PC-3 (cell line): ENCODE results near the gene RMC1. TPM values are rescaled to one million over a fixed set of nuclear protein-coding genes. Genes with fewer than 3 reads are reported as not detected.

Source experiments
- ATAC-seq: fragments of 200-7000 bp; cut with Tn5 transposase; 2 replicates; pipeline ENCODE4 v1.9.1; 2020; ENCODE audit warnings: mild to moderate bottlenecking, moderate library complexity
- BruUV-seq: library from RNA; stranded (reverse); fragments of 400-500 nt; replicated peaks from 2 replicates; lab custom pipeline; 2021; lab: Mats Ljungman, UMichigan
- CTCF ChIA-PET: fragments of 300-600 bp; sonication (Branson Sonifier 250); formaldehyde crosslinking; loops from one replicate; lab custom pipeline; 2022; ENCODE audit warnings: antibody characterized with exemption; lab: Charles Lee
- POLR2A ChIA-PET: fragments of 300-600 bp; sonication (Branson Sonifier 250); formaldehyde crosslinking; loops from one replicate; lab custom pipeline; 2022; ENCODE audit warnings: antibody characterized with exemption; ENCODE audit not compliant: unreplicated experiment; lab: Charles Lee
- DNase-seq: peaks from one replicate; pipeline ENCODE4 v3.0.0-alpha.2; 2015
- H2AFZ ChIP-seq: fragments of 300-600 bp; sonication (generic); 2 replicates; pipeline ENCODE4 v1.6.0; 2016; ENCODE audit warnings: antibody characterized with exemption, low read length
- H3F3A ChIP-seq: fragments of 300-600 bp; sonication (generic); one replicate; pipeline ENCODE4 v1.6.0; 2017; ENCODE audit warnings: antibody characterized with exemption, low read length, control low read depth, mild to moderate bottlenecking; ENCODE audit not compliant: unreplicated experiment
- H3K27ac ChIP-seq: fragments of 300-600 bp; sonication (generic); 2 replicates; pipeline ENCODE4 v1.5.1; 2016; ENCODE audit warnings: mild to moderate bottlenecking, low read length
- H3K27me3 ChIP-seq: fragments of 300-600 bp; sonication (generic); 2 replicates; pipeline ENCODE4 v1.6.1; 2016; ENCODE audit warnings: low read length, mixed read lengths
- H3K36me3 ChIP-seq: fragments of 300-600 bp; sonication (generic); 2 replicates; pipeline ENCODE4 v1.6.1; 2016; ENCODE audit warnings: low read depth, mixed run types, low read length, mixed read lengths
- H3K4me1 ChIP-seq: fragments of 300-600 bp; sonication (generic); 2 replicates; pipeline ENCODE4 v1.5.1; 2016; ENCODE audit warnings: low read length; ENCODE audit not compliant: insufficient read depth
- H3K4me2 ChIP-seq: fragments of 300-600 bp; sonication (generic); 2 replicates; pipeline ENCODE4 v1.6.0; 2016; ENCODE audit warnings: low read length
- H3K4me3 ChIP-seq: fragments of 300-600 bp; sonication (generic); 2 replicates; pipeline ENCODE4 v1.5.1; 2016; ENCODE audit warnings: mild to moderate bottlenecking, low read length, mixed read lengths
- H3K79me2 ChIP-seq: fragments of 300-600 bp; sonication (generic); 2 replicates; pipeline ENCODE4 v1.6.1; 2017; ENCODE audit warnings: low read length, mixed read lengths
- H3K9ac ChIP-seq: fragments of 300-600 bp; sonication (generic); 2 replicates; pipeline ENCODE4 v1.6.0; 2016; ENCODE audit warnings: mild to moderate bottlenecking, low read length
- H3K9me2 ChIP-seq: fragments of 300-600 bp; sonication (generic); replicated peaks from 2 replicates; pipeline ENCODE4 v1.6.1; 2016; ENCODE audit warnings: mixed run types, low read length, mixed read lengths
- H3K9me3 ChIP-seq: fragments of 300-600 bp; sonication (generic); 2 replicates; pipeline ENCODE4 v1.6.1; 2016; ENCODE audit warnings: low read length, mixed read lengths
- H4K20me1 ChIP-seq: fragments of 300-600 bp; sonication (generic); 2 replicates; pipeline ENCODE4 v1.6.1; 2016; ENCODE audit warnings: low read length, mixed read lengths
- EZH2 ChIP-seq: fragments of 300-600 bp; sonication (generic); IDR thresholded peaks from one replicate; pipeline ENCODE4 v1.6.1; 2017; ENCODE audit warnings: antibody characterized with exemption, mild to moderate bottlenecking, low read length; ENCODE audit not compliant: unreplicated experiment
- EZH2phosphoT487 ChIP-seq: fragments of 300-600 bp; sonication (generic); IDR thresholded peaks from 2 replicates; pipeline ENCODE4 v1.6.1; 2018; ENCODE audit warnings: mild to moderate bottlenecking, antibody characterized with exemption, low read length, borderline replicate concordance
- intact Hi-C: fragments of 100-400 bp; cut with micrococcal nuclease; formaldehyde crosslinking; loops from 2 replicates; pipeline ENCODE4 v1.9.0; 2023
- total RNA-seq: library from RNA; depleted of rRNA; stranded (reverse); fragments of >200 nt; gene quantifications from 2 replicates; pipeline ENCODE4 v1.2.3, GENCODE V29; 2014
- TF ChIP-seq, protein P1 (sequence below): fragments of 300-600 bp; sonication (generic); conservative IDR thresholded peaks from 2 replicates; pipeline ENCODE4 v1.5.1; 2017; ENCODE audit warnings: antibody characterized with exemption, low read depth, mild to moderate bottlenecking, low read length

The RMC1 gene
- total RNA-seq, 1 experiment from 2014 or later, result 23.2 TPM

DNA sequence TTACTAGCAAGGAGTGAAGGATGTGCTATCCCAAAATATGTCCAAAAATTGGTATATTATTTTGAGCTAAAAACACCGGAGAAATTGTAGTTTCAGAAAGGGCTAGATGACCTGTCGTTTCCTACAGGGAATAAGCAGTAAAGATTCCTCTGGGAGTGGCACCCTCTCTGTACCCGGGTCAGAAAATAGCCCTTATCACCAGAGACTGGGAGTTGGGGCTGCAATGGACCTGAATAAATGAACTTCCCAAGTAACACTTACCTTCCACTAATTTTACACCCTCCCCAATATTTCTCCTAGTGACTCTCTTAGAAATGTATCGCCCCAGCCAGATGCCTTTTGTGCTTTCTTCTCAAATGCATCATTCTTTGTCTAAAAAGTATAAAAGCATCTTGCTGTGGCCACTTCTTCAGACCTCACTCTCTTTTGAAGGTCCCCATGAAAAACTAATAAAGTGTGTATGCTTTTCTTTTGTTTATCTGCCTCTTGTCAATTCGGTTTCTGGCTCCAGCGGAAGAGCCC is 734 bp upstream of the RMC1 start:
- no peak for ATAC-seq
- H3K9me3 ChIP-seq, result no peaks in the 10 kb centered on the region
- intact Hi-C loops, result loop anchor here (5.0 to 10.0 kb wide), 4 partner anchors 85 to 468 kb away; partner anchors contain the start of gene NPC1
- no peak for DNase-seq
- peaks cover 29% of the 10 kb centered on the region for H3K79me2 ChIP-seq
- H4K20me1 ChIP-seq, result no peaks in the 10 kb centered on the region
- ChIA-PET CTCF (interaction anchor here (0.6 to 0.9 kb wide), 2 partner anchors 15 to 21 kb away, joined by 3 to 5 read pairs; no protein-coding TSS in a partner anchor), POLR2A (interaction anchor here (0.6 kb wide), 1 partner anchor 80 kb away, joined by 3 read pairs; no protein-coding TSS in a partner anchor)
- peak overlapping the region; percentile 79 for H2AFZ ChIP-seq
- H3K27me3 ChIP-seq, result no peaks in the 10 kb centered on the region
- BruUV-seq, result TSS peak; percentile 88
- H3K4me2 ChIP-seq, result peak overlapping the region; percentile 79
- peaks cover 20% of the 10 kb centered on the region; the same call in 1 of the 2 replicates for H3K4me1 ChIP-seq
- no peaks in the 10 kb centered on the region for H3F3A ChIP-seq
- H3K9me2 ChIP-seq, result no peaks in the 10 kb centered on the region
- H3K4me3 ChIP-seq, result peak overlapping the region; percentile 85
- TF ChIP-seq EZH2phosphoT487, result no peak
- no peak for TF ChIP-seq EZH2
- TF ChIP-seq, protein P1, sequence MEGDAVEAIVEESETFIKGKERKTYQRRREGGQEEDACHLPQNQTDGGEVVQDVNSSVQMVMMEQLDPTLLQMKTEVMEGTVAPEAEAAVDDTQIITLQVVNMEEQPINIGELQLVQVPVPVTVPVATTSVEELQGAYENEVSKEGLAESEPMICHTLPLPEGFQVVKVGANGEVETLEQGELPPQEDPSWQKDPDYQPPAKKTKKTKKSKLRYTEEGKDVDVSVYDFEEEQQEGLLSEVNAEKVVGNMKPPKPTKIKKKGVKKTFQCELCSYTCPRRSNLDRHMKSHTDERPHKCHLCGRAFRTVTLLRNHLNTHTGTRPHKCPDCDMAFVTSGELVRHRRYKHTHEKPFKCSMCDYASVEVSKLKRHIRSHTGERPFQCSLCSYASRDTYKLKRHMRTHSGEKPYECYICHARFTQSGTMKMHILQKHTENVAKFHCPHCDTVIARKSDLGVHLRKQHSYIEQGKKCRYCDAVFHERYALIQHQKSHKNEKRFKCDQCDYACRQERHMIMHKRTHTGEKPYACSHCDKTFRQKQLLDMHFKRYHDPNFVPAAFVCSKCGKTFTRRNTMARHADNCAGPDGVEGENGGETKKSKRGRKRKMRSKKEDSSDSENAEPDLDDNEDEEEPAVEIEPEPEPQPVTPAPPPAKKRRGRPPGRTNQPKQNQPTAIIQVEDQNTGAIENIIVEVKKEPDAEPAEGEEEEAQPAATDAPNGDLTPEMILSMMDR, result no peak
- H3K36me3 ChIP-seq, result peaks cover 8% of the 10 kb centered on the region; the same call in 1 of the 2 replicates
- peak overlapping the region; percentile 72 for H3K9ac ChIP-seq
- H3K27ac ChIP-seq, result peak overlapping the region; percentile 44

DNA sequence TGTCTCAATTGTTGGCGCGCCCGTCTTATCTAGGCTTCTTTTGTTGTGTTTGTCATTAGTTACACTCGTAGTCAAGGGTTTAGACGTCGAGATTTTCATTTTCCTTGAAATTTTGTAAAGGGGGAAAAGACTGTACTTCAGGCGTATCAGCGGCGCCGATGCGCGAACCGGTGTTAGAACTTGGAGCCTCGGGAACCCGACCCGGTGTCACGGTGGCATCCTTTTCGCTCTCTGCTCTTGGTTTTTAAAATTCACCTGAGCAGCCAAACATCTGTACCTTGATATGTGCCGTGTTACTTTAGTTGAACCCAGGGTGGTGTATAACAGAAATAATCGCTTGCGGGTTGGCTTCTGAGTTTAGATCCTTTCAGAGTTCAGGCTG is 643 bp downstream of the RMC1 start:
- peak overlapping the region; percentile 89 for H3K4me2 ChIP-seq
- H3K27me3 ChIP-seq, result no peaks in the 10 kb centered on the region
- peak overlapping the region; percentile 72 for H3K9ac ChIP-seq
- POLR2A ChIA-PET, result interaction anchor here (0.6 kb wide), 1 partner anchor 16 kb away, joined by 5 read pairs; no protein-coding TSS in a partner anchor
- H3F3A ChIP-seq, result no peaks in the 10 kb centered on the region
- ATAC-seq (no peak), DNase-seq (no peak)
- no peak overlapping the region for H3K27ac ChIP-seq
- H3K9me2 ChIP-seq, result no peaks in the 10 kb centered on the region
- peak overlapping the region; percentile 71 for H2AFZ ChIP-seq
- BruUV-seq, result no TSS peak
- peaks cover 20% of the 10 kb centered on the region; the same call in 1 of the 2 replicates for H3K4me1 ChIP-seq
- intact Hi-C loops, result loop anchor here (5.0 to 10.0 kb wide), 4 partner anchors 83 to 469 kb away; partner anchors contain the start of gene NPC1
- TF ChIP-seq, protein P1, result no peak
- TF ChIP-seq EZH2phosphoT487 (no peak), EZH2 (no peak)
- H4K20me1 ChIP-seq, result no peaks in the 10 kb centered on the region
- peak overlapping the region; percentile 85 for H3K4me3 ChIP-seq
- H3K79me2 ChIP-seq, result peaks cover 29% of the 10 kb centered on the region
- H3K36me3 ChIP-seq, result peaks cover 14% of the 10 kb centered on the region; the same call in 1 of the 2 replicates
- CTCF ChIA-PET, result no interaction called here
- H3K9me3 ChIP-seq, result no peaks in the 10 kb centered on the region

DNA sequence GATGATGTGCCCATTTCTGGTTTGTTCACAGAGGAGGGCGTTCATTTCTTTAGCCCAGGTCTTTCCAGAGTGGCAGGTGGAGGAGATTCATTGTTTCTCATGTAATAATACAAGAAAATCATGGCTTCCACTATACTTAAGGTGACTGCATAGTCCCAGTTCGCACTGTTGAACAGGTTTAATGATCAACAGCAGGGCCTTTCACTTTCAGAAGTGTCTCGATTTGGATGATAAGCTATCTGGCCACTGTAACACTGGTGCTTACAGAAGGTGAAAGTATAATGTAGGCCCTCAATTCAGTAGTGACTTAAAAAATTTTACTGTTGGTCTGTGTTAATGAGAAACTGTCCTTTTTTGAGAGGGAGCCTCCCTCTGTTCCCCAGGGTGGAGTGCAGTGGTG is 1.4 kb downstream of the RMC1 start:
- H3K27ac ChIP-seq, result no peak overlapping the region
- H3K9me2 ChIP-seq, result no peaks in the 10 kb centered on the region
- no peaks in the 10 kb centered on the region for H4K20me1 ChIP-seq
- peaks cover 29% of the 10 kb centered on the region for H3K79me2 ChIP-seq
- no peak for DNase-seq
- BruUV-seq, result no TSS peak
- H3K9me3 ChIP-seq, result no peaks in the 10 kb centered on the region
- H3F3A ChIP-seq, result no peaks in the 10 kb centered on the region
- TF ChIP-seq, protein P1, result no peak
- no peak for TF ChIP-seq EZH2phosphoT487
- TF ChIP-seq EZH2, result no peak
- H3K4me1 ChIP-seq, result peaks cover 20% of the 10 kb centered on the region; the same call in 1 of the 2 replicates
- POLR2A ChIA-PET, result no interaction called here
- CTCF ChIA-PET, result no interaction called here
- H3K4me2 ChIP-seq, result peak overlapping the region; percentile 89
- intact Hi-C loops, result loop anchor here (5.0 to 10.0 kb wide), 4 partner anchors 83 to 470 kb away; partner anchors contain the start of gene NPC1
- H3K27me3 ChIP-seq, result no peaks in the 10 kb centered on the region
- H2AFZ ChIP-seq, result no peak overlapping the region
- H3K36me3 ChIP-seq, result peaks cover 14% of the 10 kb centered on the region; the same call in 1 of the 2 replicates
- no peak for ATAC-seq
- peak overlapping the region; percentile 72; the same call in 1 of the 2 replicates for H3K9ac ChIP-seq
- peak overlapping the region; percentile 85 for H3K4me3 ChIP-seq
